GM04503 (cell line): ENCODE data around the gene SYNJ2.
A peak's percentile ranks its signal among the peaks of the same experiment; 100 is the strongest.

Experiments used
- DNase-seq: peaks from one replicate; pipeline ENCODE4 v3.0.0-alpha.2; 2012; ENCODE audit warnings: low read depth

SYNJ2 gene

GRCh38 chr6:157998707-157999167 is 17.1 kb downstream of the SYNJ2 start:
- DNase-seq, result no peak

- no peak for DNase-seq
Observed at GRCh38 chr6:157999168-158000051, 17.7 kb downstream of the SYNJ2 start.

GRCh38 chr6:158000530-158001307 is 19.1 kb downstream of the SYNJ2 start:
- DNase-seq, result no peak

- no peak for DNase-seq
Observed at GRCh38 chr6:158002249-158002950, 20.7 kb downstream of the SYNJ2 start.

- DNase-seq, result peak; percentile 94
Observed at GRCh38 chr6:158002951-158003853, 21.5 kb downstream of the SYNJ2 start.

GRCh38 chr6:158003910-158004700 is 22.4 kb downstream of the SYNJ2 start:
- no peak for DNase-seq

GRCh38 chr6:158004701-158005095 is 23.0 kb downstream of the SYNJ2 start:
- DNase-seq, result no peak

- DNase-seq, result no peak
Observed at GRCh38 chr6:158005626-158006180, 24.0 kb downstream of the SYNJ2 start.

GRCh38 chr6:158006331-158006730 is 24.7 kb downstream of the SYNJ2 start:
- no peak for DNase-seq

GRCh38 chr6:158006821-158007570 is 25.3 kb downstream of the SYNJ2 start:
- DNase-seq, result no peak

GRCh38 chr6:158008864-158009113 is 27.1 kb downstream of the SYNJ2 start:
- DNase-seq, result no peak

GRCh38 chr6:158009114-158009891 is 27.6 kb downstream of the SYNJ2 start:
- DNase-seq, result no peak

- no peak for DNase-seq
Observed at GRCh38 chr6:158009935-158010585, 28.4 kb downstream of the SYNJ2 start.

GRCh38 chr6:158010591-158011477 is 29.2 kb downstream of the SYNJ2 start:
- DNase-seq, result no peak

GRCh38 chr6:158011478-158011920 is 29.8 kb downstream of the SYNJ2 start:
- DNase-seq, result no peak

GRCh38 chr6:158011980-158012566 is 30.4 kb downstream of the SYNJ2 start:
- no peak for DNase-seq
